HEK293 (cell line): ENCODE results near the gene CHI3L1.
A peak's percentile ranks its signal among the peaks of the same experiment; 100 is the strongest.

Experiments
- CTCF ChIA-PET: fragments of 350-600 bp; formaldehyde crosslinking; extraction: SDS; loops from one replicate; lab custom pipeline; 2021; ENCODE audit warnings: antibody characterized with exemption; lab: Yijun Ruan, JAX
- POLR2A ChIA-PET: fragments of 300-600 bp; formaldehyde crosslinking; extraction: SDS; loops from one replicate; lab custom pipeline; 2020; ENCODE audit warnings: antibody characterized with exemption, inconsistent platforms; lab: Yijun Ruan, JAX
- H3K27ac ChIP-seq: fragments of 200-500 bp; sonication (Bioruptor generic); 2 replicates; pipeline ENCODE4 v1.5.1; 2014; ENCODE audit warnings: low read depth, low read length, control low read depth, inconsistent platforms; ENCODE audit errors: extremely low read depth
- H3K36me3 ChIP-seq, 2 experiments: fragments of 200-500 bp in 1 of 2; sonication (Bioruptor generic) in 1 of 2; 1 replicate in 1 of 2; 2 replicates in 1 of 2; pipeline ENCODE4 v1.5.1; 2014 to 2017; ENCODE audit warnings: inconsistent platforms in 2 of 2, low read length in 2 of 2; ENCODE audit not compliant: control insufficient read depth in 2 of 2, insufficient read depth in 1 of 2
- H3K4me1 ChIP-seq: fragments of 200-500 bp; sonication (Bioruptor generic); 2 replicates; pipeline ENCODE4 v1.5.1; 2014; ENCODE audit warnings: mild to moderate bottlenecking, low read length, inconsistent platforms; ENCODE audit not compliant: control insufficient read depth, insufficient read depth
- H3K4me3 ChIP-seq: 2 replicates; pipeline ENCODE4 v1.5.1; 2011; ENCODE audit warnings: low read depth, mild to moderate bottlenecking, control low read depth, low read length, moderate library complexity
- H3K9me3 ChIP-seq: fragments of 200-500 bp; sonication (Bioruptor generic); 2 replicates; pipeline ENCODE4 v1.5.1; 2014; ENCODE audit warnings: low read depth, low read length, inconsistent platforms; ENCODE audit not compliant: control insufficient read depth, insufficient read depth
- GLIS2 ChIP-seq: fragments of 450-650 bp; formaldehyde crosslinking; IDR thresholded peaks from 2 replicates; pipeline ENCODE4 v1.5.1; 2016; ENCODE audit warnings: missing biosample characterization, missing genetic modification characterization
- PRDM10 ChIP-seq: fragments of 450-650 bp; formaldehyde crosslinking; IDR thresholded peaks from 2 replicates; pipeline ENCODE4 v1.5.1; 2016; ENCODE audit warnings: missing biosample characterization, missing genetic modification characterization
- SCRT1 ChIP-seq: fragments of 450-650 bp; formaldehyde crosslinking; IDR thresholded peaks from 2 replicates; pipeline ENCODE4 v1.5.1; 2016; ENCODE audit warnings: missing biosample characterization, missing genetic modification characterization, borderline replicate concordance
- YY2 ChIP-seq: fragments of 450-650 bp; formaldehyde crosslinking; IDR thresholded peaks from 2 replicates; pipeline ENCODE4 v1.5.1; 2016; ENCODE audit warnings: missing biosample characterization, missing genetic modification characterization
- ZBTB1 ChIP-seq: fragments of 450-650 bp; formaldehyde crosslinking; IDR thresholded peaks from 2 replicates; pipeline ENCODE4 v1.5.1; 2016; ENCODE audit warnings: missing biosample characterization, missing genetic modification characterization
- ZFP3 ChIP-seq: fragments of 450-650 bp; formaldehyde crosslinking; IDR thresholded peaks from 2 replicates; pipeline ENCODE4 v1.5.1; 2016; ENCODE audit warnings: low read depth, missing biosample characterization, missing genetic modification characterization
- ZNF10 ChIP-seq: fragments of 450-650 bp; formaldehyde crosslinking; IDR thresholded peaks from 2 replicates; pipeline ENCODE4 v1.5.1; 2017; ENCODE audit warnings: missing biosample characterization, missing genetic modification characterization
- ZNF114 ChIP-seq: fragments of 450-650 bp; formaldehyde crosslinking; IDR thresholded peaks from 2 replicates; pipeline ENCODE4 v1.5.0; 2017; ENCODE audit warnings: missing biosample characterization, missing genetic modification characterization
- ZNF121 ChIP-seq: fragments of 450-650 bp; formaldehyde crosslinking; IDR thresholded peaks from 2 replicates; pipeline ENCODE4 v1.5.1; 2016; ENCODE audit warnings: missing biosample characterization, missing genetic modification characterization
- ZNF175 ChIP-seq: fragments of 450-650 bp; formaldehyde crosslinking; IDR thresholded peaks from 2 replicates; pipeline ENCODE4 v1.5.1; 2016; ENCODE audit warnings: missing biosample characterization, missing genetic modification characterization
- ZNF248 ChIP-seq: fragments of 450-650 bp; formaldehyde crosslinking; IDR thresholded peaks from 2 replicates; pipeline ENCODE4 v1.5.1; 2017; ENCODE audit warnings: missing biosample characterization, missing genetic modification characterization
- ZNF266 ChIP-seq: fragments of 450-650 bp; formaldehyde crosslinking; IDR thresholded peaks from 2 replicates; pipeline ENCODE4 v1.5.1; 2016; ENCODE audit warnings: missing biosample characterization, missing genetic modification characterization, low read depth
- ZNF521 ChIP-seq: fragments of 450-650 bp; formaldehyde crosslinking; IDR thresholded peaks from 2 replicates; pipeline ENCODE4 v1.5.1; 2017; ENCODE audit warnings: missing biosample characterization, mild to moderate bottlenecking, missing genetic modification characterization
- ZNF571 ChIP-seq: fragments of 450-650 bp; formaldehyde crosslinking; IDR thresholded peaks from 2 replicates; pipeline ENCODE4 v1.5.0; 2017; ENCODE audit warnings: missing biosample characterization, missing genetic modification characterization
- ZNF585B ChIP-seq: fragments of 450-650 bp; formaldehyde crosslinking; IDR thresholded peaks from 2 replicates; pipeline ENCODE4 v1.5.1; 2016; ENCODE audit warnings: missing biosample characterization, missing genetic modification characterization
- ZNF596 ChIP-seq: fragments of 450-650 bp; IDR thresholded peaks from 2 replicates; pipeline ENCODE4 v1.5.0; 2018; ENCODE audit warnings: missing biosample characterization, mild to moderate bottlenecking, missing genetic modification characterization, moderate library complexity
- ZNF600 ChIP-seq: fragments of 450-650 bp; formaldehyde crosslinking; IDR thresholded peaks from 2 replicates; pipeline ENCODE4 v1.5.1; 2016; ENCODE audit warnings: missing biosample characterization, missing genetic modification characterization
- ZNF664 ChIP-seq: fragments of 450-650 bp; formaldehyde crosslinking; IDR thresholded peaks from 2 replicates; pipeline ENCODE4 v1.5.1; 2016; ENCODE audit warnings: missing biosample characterization, missing genetic modification characterization
- ZNF701 ChIP-seq: fragments of 450-650 bp; formaldehyde crosslinking; IDR thresholded peaks from 2 replicates; pipeline ENCODE4 v1.5.1; 2016; ENCODE audit warnings: missing biosample characterization, missing genetic modification characterization
- ZNF776 ChIP-seq: fragments of 450-650 bp; formaldehyde crosslinking; IDR thresholded peaks from 2 replicates; pipeline ENCODE4 v1.5.0; 2017; ENCODE audit warnings: missing biosample characterization, missing genetic modification characterization, borderline replicate concordance
- TF ChIP-seq, protein P1 (sequence below): fragments of 450-650 bp; formaldehyde crosslinking; IDR thresholded peaks from 2 replicates; pipeline ENCODE4 v1.5.1; 2016; ENCODE audit warnings: missing biosample characterization, missing genetic modification characterization, low read depth
- TF ChIP-seq, protein P2 (sequence below): fragments of 450-650 bp; formaldehyde crosslinking; IDR thresholded peaks from 2 replicates; pipeline ENCODE4; 2016; ENCODE audit warnings: missing biosample characterization, missing genetic modification characterization
- TF ChIP-seq, protein P3 (sequence below): fragments of 450-650 bp; formaldehyde crosslinking; optimal IDR thresholded peaks from 2 replicates; pipeline ENCODE3; 2016; ENCODE audit warnings: missing biosample characterization, mild to moderate bottlenecking, missing genetic modification characterization

Gene CHI3L1

GRCh38 chr1:203165101-203165799, 21.3 kb downstream of the CHI3L1 start:
- ChIA-PET CTCF (interaction anchor here (0.6 to 3.1 kb wide), 4 partner anchors 47 to 126 kb away, joined by 3 to 11 read pairs (median 4); no protein-coding TSS in a partner anchor), POLR2A (no interaction called here)
- Histone ChIP-seq H3K4me1 (no peaks in the 10 kb centered on the region), H3K27ac (no peak overlapping the region), H3K4me3 (no peak overlapping the region), H3K36me3 (peaks cover 0 to 2% of the 10 kb centered on the region in 2 experiments; a peak in 1 of 3 replicates), H3K9me3 (no peaks in the 10 kb centered on the region)
- TF ChIP-seq ZNF776 (tag by site-specific recombination), result no peak
- TF ChIP-seq PRDM10 (tag by site-specific recombination), result no peak
- TF ChIP-seq GLIS2, result no peak
- no peak for TF ChIP-seq ZNF248 (tag by site-specific recombination)
- TF ChIP-seq, protein P1, sequence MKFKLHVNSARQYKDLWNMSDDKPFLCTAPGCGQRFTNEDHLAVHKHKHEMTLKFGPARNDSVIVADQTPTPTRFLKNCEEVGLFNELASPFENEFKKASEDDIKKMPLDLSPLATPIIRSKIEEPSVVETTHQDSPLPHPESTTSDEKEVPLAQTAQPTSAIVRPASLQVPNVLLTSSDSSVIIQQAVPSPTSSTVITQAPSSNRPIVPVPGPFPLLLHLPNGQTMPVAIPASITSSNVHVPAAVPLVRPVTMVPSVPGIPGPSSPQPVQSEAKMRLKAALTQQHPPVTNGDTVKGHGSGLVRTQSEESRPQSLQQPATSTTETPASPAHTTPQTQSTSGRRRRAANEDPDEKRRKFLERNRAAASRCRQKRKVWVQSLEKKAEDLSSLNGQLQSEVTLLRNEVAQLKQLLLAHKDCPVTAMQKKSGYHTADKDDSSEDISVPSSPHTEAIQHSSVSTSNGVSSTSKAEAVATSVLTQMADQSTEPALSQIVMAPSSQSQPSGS (tag by site-specific recombination), result no peak
- TF ChIP-seq ZNF521 (tag by site-specific recombination), result no peak
- TF ChIP-seq ZNF701 (tag by site-specific recombination), result no peak
- TF ChIP-seq, protein P2, sequence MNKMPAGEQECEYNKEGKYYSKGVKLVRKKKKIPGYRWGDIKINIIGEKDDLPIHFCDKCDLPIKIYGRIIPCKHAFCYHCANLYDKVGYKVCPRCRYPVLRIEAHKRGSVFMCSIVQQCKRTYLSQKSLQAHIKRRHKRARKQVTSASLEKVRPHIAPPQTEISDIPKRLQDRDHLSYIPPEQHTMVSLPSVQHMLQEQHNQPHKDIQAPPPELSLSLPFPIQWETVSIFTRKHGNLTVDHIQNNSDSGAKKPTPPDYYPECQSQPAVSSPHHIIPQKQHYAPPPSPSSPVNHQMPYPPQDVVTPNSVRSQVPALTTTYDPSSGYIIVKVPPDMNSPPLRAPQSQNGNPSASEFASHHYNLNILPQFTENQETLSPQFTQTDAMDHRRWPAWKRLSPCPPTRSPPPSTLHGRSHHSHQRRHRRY (tag by site-specific recombination), result no peak
- no peak for TF ChIP-seq ZNF121 (tag by site-specific recombination)
- TF ChIP-seq ZNF175 (tag by site-specific recombination), result no peak

- Histone ChIP-seq H3K9me3 (no peaks in the 10 kb centered on the region), H3K4me3 (no peak overlapping the region), H3K4me1 (no peaks in the 10 kb centered on the region), H3K36me3 (peaks cover 0 to 2% of the 10 kb centered on the region in 2 experiments; a peak in 1 of 3 replicates)
- POLR2A ChIA-PET, result no interaction called here
- peak; percentile 88 for TF ChIP-seq ZNF664 (tag by site-specific recombination)
- TF ChIP-seq ZNF114, result no peak
- TF ChIP-seq, all 188 proteins: peak for 1
- CTCF ChIA-PET, result interaction anchor here (0.6 to 3.1 kb wide), 5 partner anchors 8 to 124 kb away, joined by 3 to 11 read pairs (median 4); no protein-coding TSS in a partner anchor
- no peak overlapping the region for H3K27ac ChIP-seq
Measured at GRCh38 chr1:203163891-203164635, 22.4 kb downstream of the CHI3L1 start.

DNA sequence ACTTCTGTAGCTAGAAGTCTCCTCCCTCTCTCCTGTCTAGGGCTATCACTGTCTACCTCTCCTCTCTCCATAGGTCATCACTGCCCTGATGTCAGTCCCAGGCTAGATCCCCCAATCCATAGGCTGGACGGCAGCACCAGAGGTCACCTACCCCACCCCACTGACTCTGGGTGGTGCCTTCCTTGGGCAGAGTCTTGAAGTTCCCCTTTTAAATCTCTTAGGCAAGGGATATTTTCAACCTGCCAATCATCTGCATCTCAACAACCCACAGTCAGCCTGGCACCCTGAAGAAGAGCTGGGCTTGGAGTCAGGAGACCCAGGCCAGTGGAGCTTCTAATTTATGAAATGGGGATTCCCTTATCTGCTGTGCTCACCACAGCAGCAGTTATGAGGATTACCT, 24.1 kb downstream of the CHI3L1 start:
- ChIA-PET CTCF (interaction anchor here (1.1 to 2.8 kb wide), 6 partner anchors 10 to 122 kb away, joined by 3 to 14 read pairs (median 6); no protein-coding TSS in a partner anchor), POLR2A (no interaction called here)
- no peaks in the 10 kb centered on the region for H3K9me3 ChIP-seq
- H3K36me3 ChIP-seq, result peaks cover 0 to 2% of the 10 kb centered on the region in 2 experiments; a peak in 1 of 3 replicates
- H3K27ac ChIP-seq, result no peak overlapping the region
- no peak overlapping the region for H3K4me3 ChIP-seq
- no peaks in the 10 kb centered on the region for H3K4me1 ChIP-seq
- TF ChIP-seq ZNF571 (tag by site-specific recombination) (no peak), ZNF600 (tag by site-specific recombination) (no peak), ZNF10 (tag by site-specific recombination) (no peak), ZNF664 (tag by site-specific recombination) (no peak), ZBTB1 (tag by site-specific recombination) (no peak), SCRT1 (no peak), ZNF266 (tag by site-specific recombination) (no peak), YY2 (no peak), ZNF121 (tag by site-specific recombination) (no peak), ZNF596 (tag by site-specific recombination) (no peak), ZFP3 (no peak), ZNF585B (tag by site-specific recombination) (no peak)
- TF ChIP-seq, protein P3, sequence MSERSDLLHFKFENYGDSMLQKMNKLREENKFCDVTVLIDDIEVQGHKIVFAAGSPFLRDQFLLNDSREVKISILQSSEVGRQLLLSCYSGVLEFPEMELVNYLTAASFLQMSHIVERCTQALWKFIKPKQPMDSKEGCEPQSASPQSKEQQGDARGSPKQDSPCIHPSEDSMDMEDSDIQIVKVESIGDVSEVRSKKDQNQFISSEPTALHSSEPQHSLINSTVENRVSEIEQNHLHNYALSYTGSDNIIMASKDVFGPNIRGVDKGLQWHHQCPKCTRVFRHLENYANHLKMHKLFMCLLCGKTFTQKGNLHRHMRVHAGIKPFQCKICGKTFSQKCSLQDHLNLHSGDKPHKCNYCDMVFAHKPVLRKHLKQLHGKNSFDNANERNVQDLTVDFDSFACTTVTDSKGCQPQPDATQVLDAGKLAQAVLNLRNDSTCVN (tag by site-specific recombination), result no peak
